ENCODE measurements around the gene MYOCD. TPM values are rescaled to one million over a fixed set of nuclear protein-coding genes. Genes with fewer than 3 reads are reported as not detected.

Gene MYOCD
- total and polyA plus RNA-seq, 2 experiments from 2014 or later = under 0.01 to 0.09 TPM

DNA sequence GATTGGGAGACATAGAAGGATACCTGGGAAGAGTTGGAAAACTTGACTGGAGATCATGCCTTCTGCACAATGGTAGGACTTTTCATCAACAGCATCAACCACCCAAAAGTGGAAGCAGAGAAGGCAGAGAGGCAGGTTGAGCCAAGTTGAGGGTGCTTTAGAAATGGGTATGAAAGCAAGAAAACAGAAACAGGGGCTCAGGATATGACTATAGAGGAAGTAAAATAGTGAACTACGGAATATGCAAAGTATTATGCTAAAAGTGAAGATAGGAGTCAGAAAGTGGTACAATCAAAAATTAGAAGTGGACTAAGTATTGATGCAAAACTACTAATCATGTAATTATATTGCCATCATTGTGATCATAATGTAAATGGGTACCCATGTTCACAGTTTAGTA lies 107.5 kb downstream of the MYOCD start:
- no peaks in the 10 kb centered on the region for H3K4me1 ChIP-seq (ENCODE audit: insufficient read depth)
- no peak overlapping the region for H3K4me3 ChIP-seq
- no peak for DNase-seq
- H3K4me2 ChIP-seq (ENCODE audit: unreplicated experiment) = no peak overlapping the region
- H3K9ac ChIP-seq = no peak overlapping the region
- H3K9me2 ChIP-seq (ENCODE audit: insufficient read depth) = no peaks in the 10 kb centered on the region
- H3K27me3 ChIP-seq (replicated peaks; ENCODE audit: insufficient read depth) = no peaks in the 10 kb centered on the region; the same call in 1 of the 2 replicates
- in situ Hi-C loops (cut with MboI) = no loop called here
- no peaks in the 10 kb centered on the region for H3K36me3 ChIP-seq (ENCODE audit: low read depth)
- H4K20me1 ChIP-seq (ENCODE audit: insufficient read depth) = no peaks in the 10 kb centered on the region
- H3K9me3 ChIP-seq (ENCODE audit: low read depth) = no peaks in the 10 kb centered on the region
- no peak overlapping the region for H3K27ac ChIP-seq
- WGBS, 2 experiments (ENCODE audit: low coverage in 1 of 2, low lambda C conversion rate in 2 of 2, missing lambda C conversion rate in 2 of 2) = 33 to 43% methylated on average over 1 of the region's 1 CpG
- no peaks in the 10 kb centered on the region for H3F3A ChIP-seq (ENCODE audit: insufficient read depth)
- TF ChIP-seq EZH2phosphoT487 (IDR thresholded peaks at IDR 0.05; ENCODE audit: insufficient read depth, low read depth) = no peak
- no peak for TF ChIP-seq EZH2 (IDR thresholded peaks at IDR 0.05; ENCODE audit: insufficient read depth, poor library complexity, severe bottlenecking)
- H2AFZ ChIP-seq = no peak overlapping the region
- H3K79me2 ChIP-seq (ENCODE audit: insufficient read depth) = no peaks in the 10 kb centered on the region

DNA sequence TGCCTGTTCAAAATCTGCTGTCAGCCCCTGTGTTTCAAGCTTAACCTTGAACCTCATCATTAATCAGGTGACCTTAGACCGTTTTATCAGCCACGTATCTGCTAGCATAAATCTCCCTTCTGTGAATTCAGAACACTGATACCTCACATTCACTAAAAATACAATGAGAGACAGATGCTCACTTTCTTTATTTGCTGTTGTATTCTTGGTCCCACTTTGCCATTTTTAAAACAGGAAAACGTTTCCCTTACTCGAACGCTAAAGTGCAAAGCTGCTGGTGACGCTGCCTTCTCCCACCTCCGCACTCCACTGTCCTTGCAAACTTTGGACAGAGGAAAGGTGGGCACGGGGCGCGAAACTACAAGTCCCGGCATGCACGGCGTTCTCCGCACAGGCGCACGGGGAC lies 123.4 kb downstream of the MYOCD start:
- H4K20me1 ChIP-seq (ENCODE audit: insufficient read depth) = no peaks in the 10 kb centered on the region
- no peaks in the 10 kb centered on the region for H3K79me2 ChIP-seq (ENCODE audit: insufficient read depth)
- no peaks in the 10 kb centered on the region for H3F3A ChIP-seq (ENCODE audit: insufficient read depth)
- H3K4me1 ChIP-seq (ENCODE audit: insufficient read depth) = no peaks in the 10 kb centered on the region
- 0 out of 2 replicates have a peak overlapping the region, but pooled peaks have one; percentile 16 for H3K9ac ChIP-seq
- peak overlapping the region; percentile 73 for H2AFZ ChIP-seq
- in situ Hi-C loops (cut with MboI) = no loop called here
- WGBS, 2 experiments (ENCODE audit: low coverage in 1 of 2, low lambda C conversion rate in 2 of 2, missing lambda C conversion rate in 2 of 2) = 0 to 3% methylated on average over 16 of the region's 16 CpGs
- H3K9me3 ChIP-seq (ENCODE audit: low read depth) = no peaks in the 10 kb centered on the region
- peak overlapping the region; percentile 62 for H3K4me2 ChIP-seq (ENCODE audit: unreplicated experiment)
- peak overlapping the region; percentile 73 for H3K4me3 ChIP-seq
- no peak for DNase-seq
- TF ChIP-seq EZH2 (IDR thresholded peaks at IDR 0.05; ENCODE audit: insufficient read depth, poor library complexity, severe bottlenecking) (no peak), EZH2phosphoT487 (IDR thresholded peaks at IDR 0.05; ENCODE audit: insufficient read depth, low read depth) (no peak)
- no peak overlapping the region for H3K27ac ChIP-seq
- no peaks in the 10 kb centered on the region for H3K36me3 ChIP-seq (ENCODE audit: low read depth)
- H3K9me2 ChIP-seq (ENCODE audit: insufficient read depth) = no peaks in the 10 kb centered on the region
- peaks cover 7% of the 10 kb centered on the region; the same call in 1 of the 2 replicates for H3K27me3 ChIP-seq (replicated peaks; ENCODE audit: insufficient read depth)

DNA sequence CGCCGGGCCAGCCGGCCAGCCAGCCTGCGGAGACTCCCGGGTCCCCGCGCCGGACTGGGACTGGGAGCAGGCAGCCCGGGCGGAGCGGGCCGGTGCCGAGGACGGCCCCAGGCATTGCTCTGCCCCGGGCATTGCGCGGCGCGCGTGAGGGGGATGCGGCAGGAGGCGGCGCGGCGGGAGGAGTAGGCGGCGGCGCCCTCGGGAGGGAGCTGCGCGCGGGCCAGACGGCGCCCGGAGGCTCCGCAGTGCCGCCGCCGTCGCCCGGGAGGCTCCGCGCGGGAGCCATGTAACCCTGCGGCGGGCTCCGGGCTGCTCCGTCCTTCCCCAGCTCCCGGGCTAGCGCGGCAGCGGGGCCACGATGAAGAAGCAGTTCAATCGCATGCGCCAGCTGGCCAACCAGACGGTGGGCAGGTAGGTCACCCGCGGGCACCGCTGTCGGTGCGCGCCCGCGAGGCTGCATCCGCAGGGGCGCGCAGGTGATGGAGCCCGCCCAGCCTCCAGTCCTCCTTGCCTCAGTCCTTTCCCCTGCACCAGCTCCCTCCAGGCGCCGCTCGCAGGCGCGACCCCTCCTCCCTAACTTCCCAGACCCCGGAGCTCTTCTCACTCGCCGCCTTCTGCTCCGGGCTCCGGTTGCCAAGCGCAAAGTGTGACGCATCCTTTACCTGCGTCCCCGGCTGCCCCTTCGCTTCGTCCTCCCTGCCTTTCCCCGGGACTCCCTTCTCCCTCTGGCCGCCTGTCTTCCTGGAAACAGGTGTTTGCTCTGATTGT lies 124.0 kb downstream of the MYOCD start, which contains the start of gene ARHGAP44:
ARHGAP44 (plus strand) TSS at position 18 of the 768 bp plus-strand sequence; CDS start at position 359, 341 bp downstream.
- no peak for TF ChIP-seq EZH2phosphoT487 (IDR thresholded peaks at IDR 0.05; ENCODE audit: insufficient read depth, low read depth)
- no peak for TF ChIP-seq EZH2 (IDR thresholded peaks at IDR 0.05; ENCODE audit: insufficient read depth, poor library complexity, severe bottlenecking)
- DNase-seq = peak; percentile 76
- no peaks in the 10 kb centered on the region for H4K20me1 ChIP-seq (ENCODE audit: insufficient read depth)
- no peaks in the 10 kb centered on the region for H3K36me3 ChIP-seq (ENCODE audit: low read depth)
- no peaks in the 10 kb centered on the region for H3F3A ChIP-seq (ENCODE audit: insufficient read depth)
- H3K4me3 ChIP-seq = peak within 1 kb of the TSS; percentile 73
- WGBS, 2 experiments (ENCODE audit: low coverage in 1 of 2, low lambda C conversion rate in 2 of 2, missing lambda C conversion rate in 2 of 2) = 3 to 8% methylated on average over 44 to 58 of the region's 86 CpGs
- peak within 1 kb of the TSS; percentile 73 for H2AFZ ChIP-seq
- in situ Hi-C loops (cut with MboI) = no loop called here
- H3K4me2 ChIP-seq (ENCODE audit: unreplicated experiment) = peak within 1 kb of the TSS; percentile 62
- no peak within 1 kb of the TSS for H3K27ac ChIP-seq
- no peaks in the 10 kb centered on the region for H3K9me2 ChIP-seq (ENCODE audit: insufficient read depth)
- H3K9ac ChIP-seq = peak within 1 kb of the TSS; percentile 16; the same call in 1 of the 2 replicates
- H3K27me3 ChIP-seq (replicated peaks; ENCODE audit: insufficient read depth) = peaks cover 7% of the 10 kb centered on the region; the same call in 1 of the 2 replicates
- no peaks in the 10 kb centered on the region for H3K4me1 ChIP-seq (ENCODE audit: insufficient read depth)
- no peaks in the 10 kb centered on the region for H3K9me3 ChIP-seq (ENCODE audit: low read depth)
- no peaks in the 10 kb centered on the region for H3K79me2 ChIP-seq (ENCODE audit: insufficient read depth)

DNA sequence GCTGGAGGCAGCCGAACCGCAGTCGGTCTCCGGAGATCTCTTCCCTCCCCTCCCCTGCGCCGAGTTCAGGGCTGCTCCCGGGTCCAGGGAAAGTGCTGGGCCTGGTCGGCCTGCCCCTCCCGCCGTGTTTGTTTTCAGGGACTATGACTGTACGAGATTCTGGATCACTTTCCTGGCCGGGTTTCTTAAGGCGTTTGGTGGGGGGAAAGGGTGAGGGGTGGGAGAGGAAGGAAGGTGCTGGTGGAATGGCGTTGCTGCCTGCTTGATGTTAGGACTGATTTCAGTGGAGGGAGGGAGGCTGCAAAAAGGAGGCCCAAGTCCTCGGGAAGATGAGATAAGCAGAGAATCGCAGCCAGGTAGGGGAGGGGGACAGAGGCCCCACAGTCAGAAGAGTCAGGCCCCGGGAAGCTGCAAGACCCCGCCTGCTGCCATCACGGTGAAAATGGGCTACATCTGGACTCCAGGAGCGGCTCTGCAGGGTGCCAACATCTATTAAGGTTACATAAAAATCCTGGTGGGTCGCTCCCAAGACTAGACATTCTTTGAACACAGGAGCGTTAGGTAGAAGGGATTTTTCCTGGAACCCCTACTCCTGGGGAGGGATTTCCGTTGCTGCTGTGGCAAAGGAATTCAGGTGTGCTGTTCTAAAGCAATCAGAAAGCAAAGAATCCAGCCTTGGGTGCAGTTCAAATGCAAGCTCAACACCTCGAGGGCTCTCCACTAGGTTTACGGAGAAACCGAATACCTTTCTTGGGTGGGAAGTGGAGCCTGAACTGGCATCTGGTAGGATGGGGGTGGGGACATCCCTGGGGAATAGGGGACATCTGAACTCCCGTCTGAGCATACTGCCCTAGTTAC lies 124.8 kb downstream of the MYOCD start:
- H3K4me3 ChIP-seq = no peak overlapping the region; the same call in 1 of the 2 replicates
- H3K4me2 ChIP-seq (ENCODE audit: unreplicated experiment) = no peak overlapping the region

More for the DNA sequence above, 124.8 kb downstream of the MYOCD start:
- no peaks in the 10 kb centered on the region for H3K9me3 ChIP-seq (ENCODE audit: low read depth)
- H3K79me2 ChIP-seq (ENCODE audit: insufficient read depth) = no peaks in the 10 kb centered on the region
- in situ Hi-C loops (cut with MboI) = no loop called here
- H3K9ac ChIP-seq = no peak overlapping the region
- WGBS, 2 experiments (ENCODE audit: low coverage in 1 of 2, low lambda C conversion rate in 2 of 2, missing lambda C conversion rate in 2 of 2) = 35% methylated on average over 26 to 27 of the region's 27 CpGs
- no peak for DNase-seq
- H3K4me1 ChIP-seq (ENCODE audit: insufficient read depth) = no peaks in the 10 kb centered on the region
- peaks cover 7% of the 10 kb centered on the region; the same call in 1 of the 2 replicates for H3K27me3 ChIP-seq (replicated peaks; ENCODE audit: insufficient read depth)
- H3K27ac ChIP-seq = no peak overlapping the region
- no peak for TF ChIP-seq EZH2 (IDR thresholded peaks at IDR 0.05; ENCODE audit: insufficient read depth, poor library complexity, severe bottlenecking)
- TF ChIP-seq EZH2phosphoT487 (IDR thresholded peaks at IDR 0.05; ENCODE audit: insufficient read depth, low read depth) = no peak
- no peaks in the 10 kb centered on the region for H4K20me1 ChIP-seq (ENCODE audit: insufficient read depth)
- no peaks in the 10 kb centered on the region for H3K36me3 ChIP-seq (ENCODE audit: low read depth)
- no peaks in the 10 kb centered on the region for H3F3A ChIP-seq (ENCODE audit: insufficient read depth)
- H3K9me2 ChIP-seq (ENCODE audit: insufficient read depth) = no peaks in the 10 kb centered on the region
- peak overlapping the region; percentile 73; the same call in 1 of the 2 replicates for H2AFZ ChIP-seq
